GM10248 (cell line): ENCODE results near the gene DICER1.

Experiments used
- CTCF ChIA-PET: fragments of 300-600 bp; sonication (Branson Sonifier 250); formaldehyde crosslinking; extraction: SDS; loops from one replicate; lab custom pipeline; 2021; ENCODE audit warnings: antibody characterized with exemption; lab: Yijun Ruan, JAX
- POLR2A ChIA-PET: fragments of 350-650 bp; sonication (Branson Sonifier 250); formaldehyde crosslinking; extraction: SDS; loops from one replicate; lab custom pipeline; 2020; ENCODE audit warnings: antibody characterized with exemption; lab: Yijun Ruan, JAX
- DNase-seq: peaks from one replicate; pipeline ENCODE4 v3.0.0; 2012; ENCODE audit errors: extremely low spot score
- CTCF ChIP-seq: IDR thresholded peaks from 2 replicates; pipeline ENCODE4 v1.5.1; 2012; ENCODE audit warnings: mild to moderate bottlenecking, low read depth; ENCODE audit errors: extremely low read depth, missing control alignments, control extremely low read depth

DICER1 gene

DNA sequence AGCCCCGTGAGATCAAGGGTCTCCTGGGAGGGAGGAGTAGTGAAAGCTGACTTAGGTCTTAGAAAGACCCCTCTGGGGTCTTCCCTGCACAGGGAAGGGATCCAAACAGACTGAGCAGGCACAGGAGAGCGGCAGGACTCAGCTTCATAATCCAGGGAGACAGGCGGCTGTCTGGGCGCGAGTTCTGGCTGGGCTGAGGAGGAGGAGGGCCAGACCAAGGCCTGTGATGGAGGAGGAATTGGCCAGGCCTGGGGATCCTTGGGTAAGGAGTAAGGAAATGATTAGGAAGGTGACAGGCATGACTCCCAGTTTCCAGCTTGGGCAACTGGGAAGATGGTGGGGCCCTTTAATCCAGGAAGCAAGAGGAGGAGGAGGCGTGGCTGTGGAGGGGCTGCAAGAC lies 93.1 kb downstream of the DICER1 start:
- no peak for DNase-seq
- no peak for TF ChIP-seq CTCF
- ChIA-PET CTCF (interaction anchor here (1.4 kb wide), 1 partner anchor 11 kb away, joined by 4 read pairs; no protein-coding TSS in a partner anchor), POLR2A (no interaction called here)

GRCh38 chr14:95063391-95063790 lies 93.9 kb downstream of the DICER1 start:
- no peak for DNase-seq
- TF ChIP-seq CTCF, result no peak
- ChIA-PET POLR2A (no interaction called here), CTCF (interaction anchor here (1.4 kb wide), 1 partner anchor 11 kb away, joined by 4 read pairs; no protein-coding TSS in a partner anchor)

DNA sequence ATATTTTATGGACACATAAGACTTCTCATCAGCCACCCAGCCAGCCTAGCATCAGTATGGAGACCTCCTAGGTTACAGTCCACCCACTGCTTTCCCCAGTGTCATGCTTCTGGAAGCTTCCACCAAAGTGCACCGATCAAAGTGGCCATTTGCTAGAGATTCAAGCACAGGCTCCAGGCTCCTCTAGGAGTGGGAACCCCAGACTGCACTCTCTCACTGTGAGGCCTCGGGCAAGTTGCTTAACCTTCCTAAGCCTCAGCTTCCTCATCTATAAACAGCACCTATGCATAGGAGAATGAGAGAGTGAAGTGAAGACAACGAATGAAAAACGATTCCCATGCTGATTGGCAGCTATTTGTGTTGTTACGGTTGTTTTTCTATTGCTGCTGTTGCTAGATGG lies 94.4 kb downstream of the DICER1 start:
- DNase-seq, result no peak
- ChIA-PET CTCF (interaction anchor here (1.4 kb wide), 1 partner anchor 10 kb away, joined by 4 read pairs; no protein-coding TSS in a partner anchor), POLR2A (no interaction called here)
- no peak for TF ChIP-seq CTCF

DNA sequence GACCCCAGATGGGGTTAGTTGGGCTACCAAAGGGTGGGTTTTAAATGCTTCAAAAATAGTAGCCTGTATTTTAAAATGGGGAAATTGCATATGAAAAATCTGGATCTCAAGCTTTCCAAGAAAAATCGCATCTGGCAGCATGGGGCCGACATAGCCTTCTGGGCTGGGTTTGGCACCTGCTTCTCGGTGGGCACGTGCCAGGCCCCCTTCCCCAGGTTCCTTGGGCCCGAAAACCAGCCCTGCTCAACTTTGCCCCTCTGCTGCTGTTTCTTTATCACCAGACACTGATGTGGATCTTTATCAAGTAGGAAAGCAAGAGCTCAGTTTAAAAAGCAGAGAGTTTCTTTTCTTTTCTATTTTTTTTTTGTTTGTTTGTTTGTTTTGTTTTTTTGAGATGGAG lies 95.1 kb downstream of the DICER1 start:
- no peak for TF ChIP-seq CTCF
- no peak for DNase-seq
- CTCF ChIA-PET, result no interaction called here
- POLR2A ChIA-PET, result no interaction called here

GRCh38 chr14:95061317-95062093 lies 95.8 kb downstream of the DICER1 start:
- no peak for DNase-seq
- no peak for TF ChIP-seq CTCF
- ChIA-PET CTCF (no interaction called here), POLR2A (no interaction called here)

- TF ChIP-seq CTCF, result no peak
- DNase-seq, result no peak
- ChIA-PET POLR2A (no interaction called here), CTCF (interaction anchor here (1.1 kb wide), 1 partner anchor 12 kb away, joined by 3 read pairs; no protein-coding TSS in a partner anchor)
These were observed 98.2 kb downstream of the DICER1 start for GRCh38 chr14:95059126-95059525.
